GM23248 (cell line): ENCODE measurements around the gene STK24. TPM values are rescaled to one million over a fixed set of nuclear protein-coding genes. Genes with fewer than 3 reads are reported as not detected.
A peak's percentile ranks its signal among the peaks of the same experiment; 100 is the strongest.

Source experiments
- DNase-seq: peaks from one replicate; pipeline ENCODE4 v3.0.0-alpha.2; 2015
- H2AFZ ChIP-seq: fragments of 200-600 bp; sonication (generic); 2 replicates; pipeline ENCODE4 v1.6.1; 2016; ENCODE audit warnings: antibody characterized with exemption
- H3F3A ChIP-seq: fragments of 200-600 bp; sonication (generic); 2 replicates; pipeline ENCODE4 v1.6.1; 2016; ENCODE audit warnings: mild to moderate bottlenecking, antibody characterized with exemption, mixed run types; ENCODE audit not compliant: insufficient read depth
- H3K27ac ChIP-seq: fragments of 200-600 bp; sonication (generic); 2 replicates; pipeline ENCODE4 v1.5.1; 2016; ENCODE audit warnings: mild to moderate bottlenecking
- H3K27me3 ChIP-seq: fragments of 200-600 bp; sonication (generic); replicated peaks from 2 replicates; pipeline ENCODE4 v1.6.1; 2016; ENCODE audit warnings: mild to moderate bottlenecking; ENCODE audit not compliant: insufficient read depth
- H3K36me3 ChIP-seq: fragments of 200-600 bp; sonication (generic); 2 replicates; pipeline ENCODE4 v1.6.1; 2016; ENCODE audit warnings: low read depth, mild to moderate bottlenecking
- H3K4me1 ChIP-seq: fragments of 200-600 bp; sonication (generic); 2 replicates; pipeline ENCODE4 v1.6.1; 2016; ENCODE audit warnings: mild to moderate bottlenecking; ENCODE audit not compliant: insufficient read depth
- H3K4me2 ChIP-seq: fragments of 200-600 bp; sonication (generic); one replicate; pipeline ENCODE4 v1.6.1; 2016; ENCODE audit warnings: mild to moderate bottlenecking; ENCODE audit not compliant: unreplicated experiment
- H3K4me3 ChIP-seq: fragments of 200-600 bp; sonication (generic); 2 replicates; pipeline ENCODE4 v1.5.1; 2016; ENCODE audit warnings: mild to moderate bottlenecking
- H3K79me2 ChIP-seq: fragments of 200-600 bp; sonication (generic); 2 replicates; pipeline ENCODE4 v1.6.1; 2016; ENCODE audit warnings: mild to moderate bottlenecking; ENCODE audit not compliant: insufficient read depth
- H3K9ac ChIP-seq: fragments of 200-600 bp; sonication (generic); 2 replicates; pipeline ENCODE4 v1.6.1; 2016; ENCODE audit warnings: mild to moderate bottlenecking
- H3K9me2 ChIP-seq: fragments of 200-600 bp; sonication (generic); 2 replicates; pipeline ENCODE4 v1.6.1; 2016; ENCODE audit warnings: mixed run types, mild to moderate bottlenecking, moderate library complexity; ENCODE audit not compliant: insufficient read depth
- H3K9me3 ChIP-seq: fragments of 200-600 bp; sonication (generic); one replicate; pipeline ENCODE4 v1.6.1; 2017; ENCODE audit warnings: low read depth
- H4K20me1 ChIP-seq: fragments of 200-600 bp; sonication (generic); 2 replicates; pipeline ENCODE4 v1.6.0; 2016; ENCODE audit not compliant: insufficient read depth
- EZH2 ChIP-seq: fragments of 200-600 bp; sonication (generic); IDR thresholded peaks from 2 replicates; pipeline ENCODE4 v1.6.1; 2018; ENCODE audit warnings: antibody characterized with exemption, mild to moderate bottlenecking; ENCODE audit not compliant: insufficient read depth, poor library complexity, severe bottlenecking
- EZH2phosphoT487 ChIP-seq: fragments of 200-600 bp; sonication (generic); IDR thresholded peaks from 2 replicates; pipeline ENCODE4 v1.6.1; 2018; ENCODE audit warnings: antibody characterized with exemption, moderate library complexity, mild to moderate bottlenecking, low read depth; ENCODE audit not compliant: insufficient read depth
- WGBS, 2 experiments: methylation state at CpG; one replicate each; pipeline ENCODE4 v1.1.6; 2015 to 2017; ENCODE audit warnings: low lambda C conversion rate in 2 of 2, low coverage in 1 of 2; ENCODE audit errors: missing lambda C conversion rate in 2 of 2; 5-methylcytosine and 5-hydroxymethylcytosine counted together
- in situ Hi-C: fragments of 300-500 bp; cut with MboI; formaldehyde crosslinking; loops from 2 replicates; pipeline ENCODE4 v1.15.0; 2020
- polyA plus RNA-seq: library from polyadenylated mRNA; unstranded; fragments of >200 nt; fragmentation: Nextera tagmentation; extraction: Ambion mirVana; gene quantifications from 2 replicates; pipeline ENCODE4 v1.2.1, GENCODE V29; 2016
- total RNA-seq: library from RNA; depleted of rRNA; stranded (reverse); fragments of >200 nt; shearing (Covaris generic); gene quantifications from 2 replicates; pipeline ENCODE4 v1.2.3, GENCODE V29; 2014

Gene STK24
- total and polyA plus RNA-seq, 2 experiments from 2014 or later: 11.1 to 72.4 TPM

DNA sequence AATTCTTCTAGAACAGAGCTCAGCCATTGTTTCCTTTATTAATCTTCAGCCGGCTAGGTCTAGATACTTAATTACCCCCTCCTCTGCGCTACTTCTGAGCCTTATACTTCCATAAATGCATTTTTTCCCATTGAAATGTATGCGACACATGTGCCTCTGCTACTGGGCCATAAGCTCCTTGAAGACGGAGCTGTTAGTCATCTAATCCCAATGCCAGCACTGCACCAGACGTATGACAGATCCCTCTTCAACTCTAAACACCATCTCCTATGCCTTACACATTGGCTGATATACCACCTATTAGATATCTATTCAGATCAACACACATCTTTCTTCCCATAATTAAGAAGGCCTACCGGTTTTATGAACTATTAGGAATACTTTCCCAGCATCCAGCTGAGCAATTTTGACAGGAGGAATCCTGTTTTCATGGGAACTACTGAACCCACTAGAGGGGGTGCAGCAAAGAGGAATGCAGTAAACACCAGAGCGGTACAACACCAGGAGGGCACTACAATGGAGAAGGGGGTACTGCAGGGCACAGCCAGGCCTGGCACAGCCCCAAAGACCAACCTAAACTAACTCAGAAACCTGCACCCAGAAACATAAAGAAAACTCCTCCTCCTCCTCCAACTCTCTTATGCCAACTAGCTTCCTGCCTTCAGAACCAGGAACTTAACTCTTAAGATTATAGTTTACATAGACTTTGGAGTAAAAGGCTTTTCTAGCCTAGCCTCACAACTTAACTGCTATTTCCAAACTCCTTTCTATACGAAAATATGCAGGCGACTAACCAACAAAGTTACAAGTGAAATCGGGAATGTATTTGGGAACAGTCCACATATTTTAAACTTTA, 18.7 kb downstream of the STK24 start:
- peak; percentile 85 for DNase-seq
- Histone ChIP-seq H4K20me1 (0 out of 2 replicates have a peak, but pooled peaks cover 11% of the 10 kb centered on the region), H3K79me2 (peaks cover 100% of the 10 kb centered on the region), H3K4me1 (peaks cover 30% of the 10 kb centered on the region), H3K9me2 (no peaks in the 10 kb centered on the region), H3K27me3 (no peaks in the 10 kb centered on the region), H3K9ac (peak overlapping the region; percentile 39), H3K4me2 (peak overlapping the region; percentile 50), H3F3A (peaks cover 22% of the 10 kb centered on the region), H3K36me3 (no peaks in the 10 kb centered on the region), H3K27ac (peak overlapping the region; percentile 81), H3K9me3 (no peaks in the 10 kb centered on the region), H2AFZ (no peak overlapping the region), H3K4me3 (no peak overlapping the region)
- no peak for TF ChIP-seq EZH2
- no peak for TF ChIP-seq EZH2phosphoT487
- 50 to 53% methylated on average over 10 of the region's 10 CpGs for WGBS, 2 experiments
- in situ Hi-C loops: no loop called here

DNA sequence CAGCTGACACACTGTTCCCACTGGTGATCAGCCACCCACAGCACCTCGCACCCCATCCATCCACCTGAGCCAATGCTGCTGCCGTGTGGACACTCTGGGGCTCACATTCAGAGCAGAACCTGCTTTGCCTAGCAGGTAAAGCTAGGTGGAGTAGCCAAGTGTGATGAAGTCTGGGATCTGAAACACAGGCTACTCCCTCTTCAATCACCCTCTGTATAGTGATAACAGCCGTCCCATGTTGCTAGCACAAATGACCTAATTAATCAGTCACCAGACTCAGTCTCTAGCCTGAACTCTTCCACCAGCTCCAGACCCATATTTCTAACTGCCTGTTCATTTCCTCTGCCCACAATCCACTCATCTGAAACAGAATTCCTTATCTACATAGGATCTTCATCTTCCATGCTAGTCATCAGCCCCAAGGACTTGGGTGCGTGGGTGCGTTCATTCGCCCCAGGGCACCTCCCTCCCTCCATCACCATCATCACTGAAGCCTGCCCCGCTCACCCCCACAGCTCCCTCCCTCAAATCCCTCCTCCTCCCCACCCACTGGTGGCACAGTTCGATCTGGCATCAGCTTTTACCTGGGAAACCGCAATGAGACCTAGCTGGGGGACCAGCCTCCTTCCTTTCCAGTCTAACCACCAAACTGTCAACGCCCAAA, 19.8 kb downstream of the STK24 start:
- TF ChIP-seq EZH2 (no peak), EZH2phosphoT487 (no peak)
- Histone ChIP-seq H3K9me3 (no peaks in the 10 kb centered on the region), H3K27me3 (no peaks in the 10 kb centered on the region), H3K9ac (peak overlapping the region; percentile 39), H3K4me2 (peak overlapping the region; percentile 50), H3K27ac (peak overlapping the region; percentile 81), H3K79me2 (peaks cover 100% of the 10 kb centered on the region), H2AFZ (no peak overlapping the region), H4K20me1 (0 out of 2 replicates have a peak, but pooled peaks cover 11% of the 10 kb centered on the region), H3K4me1 (peaks cover 30% of the 10 kb centered on the region), H3K4me3 (no peak overlapping the region; the same call in 1 of the 2 replicates), H3F3A (peaks cover 22% of the 10 kb centered on the region), H3K9me2 (no peaks in the 10 kb centered on the region), H3K36me3 (no peaks in the 10 kb centered on the region)
- WGBS, 2 experiments: 37 to 39% methylated on average over 10 of the region's 10 CpGs
- in situ Hi-C loops: no loop called here
- DNase-seq: peak; percentile 89

DNA sequence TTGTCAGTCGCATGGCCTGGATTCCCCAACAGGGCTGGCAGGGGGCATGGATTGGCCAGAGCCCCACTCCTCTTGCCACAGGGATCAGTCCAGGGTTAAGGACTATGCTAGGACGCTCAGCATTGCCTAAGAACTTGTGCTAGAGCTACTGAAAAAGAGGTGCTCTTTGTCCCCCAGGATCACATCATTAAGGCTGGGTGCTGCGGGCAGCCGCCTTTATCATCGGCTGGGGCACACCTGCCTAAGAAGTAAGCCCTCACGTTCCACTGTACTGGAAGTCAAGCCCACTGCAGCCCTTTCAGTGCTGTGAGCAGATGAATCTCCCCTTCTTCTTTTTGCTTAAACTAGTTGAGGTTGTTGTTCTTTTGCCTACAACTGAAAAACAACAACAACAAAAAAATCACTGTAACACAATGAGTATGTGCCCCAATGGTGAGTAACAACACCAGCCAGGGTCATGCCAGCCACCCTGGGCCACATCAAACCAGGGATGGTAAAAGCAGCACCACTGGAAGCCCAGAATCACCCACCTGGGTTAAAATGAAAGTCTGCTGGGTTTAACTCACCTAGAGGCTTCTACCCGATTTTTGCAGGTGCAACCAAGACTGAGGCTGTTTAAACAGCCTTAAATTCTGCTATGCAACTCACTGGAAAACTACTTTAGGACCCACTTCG, 20.6 kb downstream of the STK24 start:
- in situ Hi-C loops: no loop called here
- 77 to 83% methylated on average over 7 to 8 of the region's 8 CpGs for WGBS, 2 experiments
- H3K9me3 ChIP-seq: no peaks in the 10 kb centered on the region
- TF ChIP-seq EZH2phosphoT487 (no peak), EZH2 (no peak)
- peaks cover 22% of the 10 kb centered on the region for H3F3A ChIP-seq
- no peak for DNase-seq
- H3K4me3 ChIP-seq: no peak overlapping the region
- no peaks in the 10 kb centered on the region for H3K36me3 ChIP-seq
- peaks cover 30% of the 10 kb centered on the region for H3K4me1 ChIP-seq
- H2AFZ ChIP-seq: no peak overlapping the region
- H4K20me1 ChIP-seq: 0 out of 2 replicates have a peak, but pooled peaks cover 11% of the 10 kb centered on the region
- H3K79me2 ChIP-seq: peaks cover 100% of the 10 kb centered on the region
- H3K9me2 ChIP-seq: no peaks in the 10 kb centered on the region
- H3K4me2 ChIP-seq: peak overlapping the region; percentile 45
- peak overlapping the region; percentile 81 for H3K27ac ChIP-seq
- no peaks in the 10 kb centered on the region for H3K27me3 ChIP-seq
- 0 out of 2 replicates have a peak overlapping the region, but pooled peaks have one; percentile 23 for H3K9ac ChIP-seq

DNA sequence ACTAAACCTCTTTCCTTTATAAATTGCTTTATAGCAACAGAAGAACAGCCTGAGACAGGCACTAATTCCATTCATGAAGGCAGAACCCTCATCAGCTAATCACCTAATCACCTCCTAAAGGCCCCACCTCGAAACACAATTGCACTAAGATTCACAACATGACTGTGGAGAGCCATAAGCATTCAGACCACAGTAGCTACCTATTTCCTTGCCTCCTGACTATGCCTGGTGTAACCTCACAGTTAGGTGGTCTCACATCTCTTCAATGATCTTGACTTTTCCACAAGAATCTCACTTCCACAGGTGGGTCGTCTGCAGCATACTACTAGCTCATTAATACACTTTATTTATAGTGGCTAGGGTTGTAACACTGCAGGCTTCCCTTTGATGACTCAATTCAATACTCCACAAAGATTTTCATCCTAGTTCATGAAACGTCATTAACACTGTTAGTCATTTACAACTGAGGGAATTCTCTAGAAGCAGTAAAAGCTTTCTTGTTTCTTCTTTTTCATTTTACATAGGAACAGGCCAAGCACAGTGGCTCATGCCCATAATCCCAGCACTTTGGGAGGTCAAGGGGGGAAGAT, 27.1 kb downstream of the STK24 start:
- H4K20me1 ChIP-seq: no peaks in the 10 kb centered on the region
- H3K9ac ChIP-seq: no peak overlapping the region
- TF ChIP-seq EZH2phosphoT487 (no peak), EZH2 (no peak)
- H3K4me1 ChIP-seq: peaks cover 24% of the 10 kb centered on the region
- H3K79me2 ChIP-seq: peaks cover 95% of the 10 kb centered on the region
- DNase-seq: peak; percentile 58
- no peak overlapping the region for H3K4me3 ChIP-seq
- peaks cover 31% of the 10 kb centered on the region for H3F3A ChIP-seq
- peak overlapping the region; percentile 15 for H3K4me2 ChIP-seq
- peak overlapping the region; percentile 86 for H3K27ac ChIP-seq
- no peak overlapping the region for H2AFZ ChIP-seq
- no peaks in the 10 kb centered on the region for H3K27me3 ChIP-seq
- in situ Hi-C loops: no loop called here
- WGBS, 2 experiments: 52 to 59% methylated on average over 3 of the region's 3 CpGs
- H3K36me3 ChIP-seq: peaks cover 10% of the 10 kb centered on the region; the same call in 1 of the 2 replicates
- H3K9me2 ChIP-seq: no peaks in the 10 kb centered on the region
- H3K9me3 ChIP-seq: no peaks in the 10 kb centered on the region
